Stimulated activated effector memory CD8-positive, alpha-beta T cell treated with anti-CD3 and anti-CD28 coated beads, Interleukin-12 subunit alpha, Interleukin-12 subunit beta, amount 100 ng/mL, for 72 hours (primary cell): ENCODE data around the gene PCDHGB3.

Source experiments
- ATAC-seq: fragments of 150-1000 bp; cut with Tn5 transposase; 2 replicates; pipeline ENCODE4 v1.10.0; 2021
- DNase-seq, 2 donors: peaks; one replicate each; pipeline ENCODE4 v3.0.0; 2021 to 2022; ENCODE audit warnings: low spot score in 2 of 2
- H3K27ac Mint-ChIP-seq: one replicate; pipeline ENCODE4 v1.8.0; 2022; ENCODE audit warnings: mild to moderate bottlenecking, mixed read lengths
- H3K36me3 Mint-ChIP-seq: one replicate; pipeline ENCODE4 v1.8.0; 2022; ENCODE audit warnings: mild to moderate bottlenecking, mixed read lengths
- H3K4me1 Mint-ChIP-seq: one replicate; pipeline ENCODE4 v1.8.0; 2022; ENCODE audit warnings: mixed read lengths
- H3K4me3 Mint-ChIP-seq: one replicate; pipeline ENCODE4 v1.8.0; 2022; ENCODE audit warnings: mild to moderate bottlenecking, mixed read lengths
- H3K9me3 Mint-ChIP-seq: one replicate; pipeline ENCODE4 v1.8.0; 2022; ENCODE audit warnings: mixed read lengths

The PCDHGB3 gene

DNA sequence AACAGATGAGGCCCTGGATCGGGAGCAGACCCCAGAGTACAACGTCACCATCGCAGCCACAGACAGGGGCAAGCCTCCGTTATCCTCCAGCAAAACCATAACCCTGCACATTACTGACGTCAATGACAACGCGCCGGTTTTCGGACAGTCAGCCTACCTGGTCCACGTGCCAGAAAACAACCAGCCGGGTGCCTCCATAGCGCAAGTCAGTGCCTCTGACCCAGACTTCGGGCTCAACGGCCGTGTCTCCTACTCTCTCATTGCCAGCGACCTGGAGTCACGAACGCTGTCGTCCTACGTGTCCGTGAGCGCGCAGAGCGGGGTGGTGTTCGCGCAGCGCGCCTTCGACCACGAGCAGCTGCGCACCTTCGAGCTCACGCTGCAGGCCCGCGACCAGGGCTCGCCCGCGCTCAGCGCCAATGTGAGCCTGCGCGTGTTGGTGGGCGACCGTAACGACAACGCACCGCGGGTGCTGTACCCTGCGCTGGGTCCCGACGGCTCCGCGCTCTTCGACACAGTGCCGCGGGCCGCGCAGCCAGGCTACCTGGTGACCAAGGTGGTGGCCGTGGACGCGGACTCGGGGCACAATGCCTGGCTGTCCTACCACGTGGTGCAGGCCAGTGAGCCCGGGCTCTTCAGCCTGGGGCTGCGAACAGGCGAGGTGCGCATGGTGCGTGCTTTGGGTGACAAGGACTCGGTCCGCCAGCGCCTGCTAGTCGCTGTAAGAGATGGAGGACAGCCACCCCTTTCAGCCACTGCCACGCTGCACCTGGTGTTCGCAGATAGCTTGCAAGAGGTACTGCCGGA, 49.2 kb downstream of the PCDHGB3 start:
- H3K9me3 Mint-ChIP-seq: peaks cover 6% of the 10 kb centered on the region
- peaks cover 19% of the 10 kb centered on the region for H3K4me1 Mint-ChIP-seq
- H3K4me3 Mint-ChIP-seq: no peak overlapping the region
- H3K36me3 Mint-ChIP-seq: peaks cover 9% of the 10 kb centered on the region
- DNase-seq: no peak
- H3K27ac Mint-ChIP-seq: no peak overlapping the region
- ATAC-seq: no peak

DNA sequence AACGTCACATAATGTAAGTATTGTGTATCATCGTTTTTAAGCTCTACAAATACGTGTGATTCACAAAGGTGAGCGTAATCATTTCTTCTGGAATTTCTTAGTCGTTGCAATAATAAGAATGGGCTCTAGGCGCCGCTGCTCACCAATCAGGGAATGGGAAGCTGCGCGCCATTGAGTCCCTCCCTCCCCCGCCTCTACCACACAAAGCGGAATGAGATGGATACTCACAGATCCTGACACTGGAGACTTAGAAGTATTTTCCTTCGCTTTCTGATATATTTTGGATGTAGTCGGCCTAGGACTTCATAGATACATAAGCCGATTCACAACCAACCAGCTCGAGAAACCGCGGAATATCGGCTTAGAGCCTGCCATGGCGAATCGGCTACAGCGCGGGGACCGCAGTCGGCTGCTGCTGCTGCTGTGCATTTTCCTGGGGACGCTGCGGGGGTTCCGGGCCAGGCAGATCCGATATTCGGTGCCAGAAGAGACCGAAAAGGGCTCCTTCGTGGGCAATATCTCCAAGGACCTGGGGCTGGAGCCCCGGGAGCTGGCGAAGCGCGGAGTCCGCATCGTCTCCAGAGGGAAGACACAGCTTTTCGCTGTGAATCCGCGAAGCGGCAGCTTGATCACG, 50.9 kb downstream of the PCDHGB3 start, which contains the start of gene PCDHGA11:
TSS of gene PCDHGA11 (plus strand) at position 197 of the 634 bp plus-strand sequence. CDS start at position 374, 177 bp downstream.
- peak; percentile 60 for ATAC-seq

DNA sequence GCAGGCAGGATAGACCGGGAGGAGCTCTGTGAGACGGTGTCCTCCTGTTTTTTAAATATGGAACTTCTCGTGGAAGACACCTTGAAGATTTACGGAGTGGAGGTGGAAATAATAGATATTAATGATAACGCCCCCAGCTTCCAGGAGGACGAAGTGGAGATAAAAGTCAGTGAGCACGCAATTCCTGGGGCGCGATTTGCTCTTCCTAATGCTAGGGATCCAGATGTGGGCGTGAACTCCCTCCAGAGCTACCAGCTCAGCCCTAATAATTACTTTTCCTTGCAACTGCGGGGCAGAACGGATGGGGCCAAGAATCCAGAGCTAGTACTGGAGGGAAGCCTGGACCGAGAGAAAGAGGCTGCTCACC, 51.4 kb downstream of the PCDHGB3 start:
- H3K9me3 Mint-ChIP-seq: peaks cover 4% of the 10 kb centered on the region
- ATAC-seq: no peak
- no peak for DNase-seq

More for the DNA sequence above, 50.9 kb downstream of the PCDHGB3 start, which contains the start of gene PCDHGA11:
- Mint-ChIP-seq H3K36me3 (peaks cover 9% of the 10 kb centered on the region), H3K27ac (no peak within 1 kb of the TSS), H3K4me1 (peaks cover 15% of the 10 kb centered on the region), H3K9me3 (peaks cover 4% of the 10 kb centered on the region), H3K4me3 (peak within 1 kb of the TSS; percentile 69)
- peak in 1 of 2 donors; percentile 38 for DNase-seq

More for the DNA sequence above, 51.4 kb downstream of the PCDHGB3 start:
- H3K27ac Mint-ChIP-seq: no peak overlapping the region
- H3K4me3 Mint-ChIP-seq: peak overlapping the region; percentile 69
- peaks cover 15% of the 10 kb centered on the region for H3K4me1 Mint-ChIP-seq
- peaks cover 9% of the 10 kb centered on the region for H3K36me3 Mint-ChIP-seq
